ENCODE measurements around the gene RRAS2. TPM values are rescaled to one million over a fixed set of nuclear protein-coding genes. Genes with fewer than 3 reads are reported as not detected.

The RRAS2 gene
- total RNA-seq, 1 experiment from 2014 or later, result 158 TPM

- Mint-ChIP-seq H3K9me3 (no peaks in the 10 kb centered on the region), H3K36me3 (ENCODE audit: insufficient read depth in 1 of 3, low read depth in 3 of 3) (peaks cover 0 to 20% (median 2%) of the 10 kb centered on the region in 3 experiments; a peak in 4 of 7 replicates), H3K27ac (peak overlapping the region; percentile 46 to 65 (median 49); a peak in 5 of 7 replicates), H3K27me3 (ENCODE audit: low read depth) (no peaks in the 10 kb centered on the region), H3K4me3 (no peak overlapping the region), H3K4me1 (peaks cover 41 to 60% of the 10 kb centered on the region in 2 experiments)
- Histone ChIP-seq H3K79me2 (ENCODE audit: insufficient read depth, low read length) (peaks cover 52% of the 10 kb centered on the region; the same call in 1 of the 2 replicates), H3K79me1 (ENCODE audit: insufficient read depth, low read depth, low read length, poor library complexity, severe bottlenecking) (peaks cover 4% of the 10 kb centered on the region), H4K5ac (ENCODE audit: insufficient read length, low read depth, low read length) (no peak overlapping the region), H3K9me3 (ENCODE audit: control insufficient read depth, low read depth, low read length) (no peaks in the 10 kb centered on the region), H4K20me1 (ENCODE audit: control insufficient read depth, insufficient read depth, insufficient read length) (no peaks in the 10 kb centered on the region), H3K23ac (ENCODE audit: insufficient read length, low read depth, low read length) (no peak overlapping the region), H4K91ac (ENCODE audit: insufficient read length, low read depth, low read length) (no peak overlapping the region), H3K23me2 (ENCODE audit: insufficient read length, low read depth, low read length, poor library complexity, severe bottlenecking) (no peaks in the 10 kb centered on the region), H3K18ac (ENCODE audit: insufficient read length, low read depth, low read length) (no peak overlapping the region), H3K27ac (ENCODE audit: insufficient read length, low read depth, low read length) (no peak overlapping the region), H3K9ac (ENCODE audit: extremely low read depth, insufficient read length, low read length) (no peak overlapping the region), H2BK5ac (ENCODE audit: insufficient read length, low read length) (no peak overlapping the region), H3K4ac (ENCODE audit: low read depth, low read length) (no peak overlapping the region), H3K27me3 (ENCODE audit: insufficient read depth, low read length) (no peaks in the 10 kb centered on the region), H2BK12ac (ENCODE audit: insufficient read length, low read depth, low read length) (no peak overlapping the region), H3K4me2 (ENCODE audit: insufficient read depth, insufficient read length, low read length) (no peak overlapping the region), H3K56ac (ENCODE audit: insufficient read length, low read depth, low read length) (no peak overlapping the region), H2AFZ (ENCODE audit: low read length) (no peak overlapping the region), H2BK120ac (ENCODE audit: low read depth, low read length, poor library complexity, severe bottlenecking) (no peak overlapping the region), H3K4me1 (ENCODE audit: insufficient read depth, low read length) (peaks cover 3% of the 10 kb centered on the region; the same call in 1 of the 2 replicates), H4K8ac (replicated peaks; ENCODE audit: insufficient read length, low read depth, low read length) (no peak overlapping the region), H2AK5ac (ENCODE audit: insufficient read length, low read length) (no peak overlapping the region), H2BK20ac (ENCODE audit: low read depth, low read length, poor library complexity, severe bottlenecking) (no peak overlapping the region), H2BK15ac (ENCODE audit: low read depth, low read length) (no peak overlapping the region), H3T11ph (ENCODE audit: low read length) (no peak overlapping the region), H3K14ac (ENCODE audit: insufficient read depth, low read length) (no peak overlapping the region)
- no peak for DNase-seq
- no CpG with 5 or more reads among the region's 1 CpG for WGBS (ENCODE audit: extremely low coverage, insufficient read length, low lambda C conversion rate)
- no peak for TF ChIP-seq CTCF (conservative IDR thresholded peaks at IDR 0.05)
Measured at GRCh38 chr11:14318581-14318981, 40.4 kb downstream of the RRAS2 start.

Measured in H9 (cell line).